IPS-20b (cell line): ENCODE measurements around the gene IQSEC1.

Experiments
- H3K27ac ChIP-seq: one replicate; pipeline ENCODE4 v1.5.1; 2013; ENCODE audit warnings: low read length
- H3K27me3 ChIP-seq: 2 replicates; pipeline ENCODE4 v1.6.1; 2013; ENCODE audit warnings: mild to moderate bottlenecking, low read length, inconsistent platforms; ENCODE audit not compliant: insufficient read depth
- H3K36me3 ChIP-seq: 2 replicates; pipeline ENCODE4 v1.6.1; 2013; ENCODE audit warnings: low read depth, mild to moderate bottlenecking, inconsistent platforms, low read length, moderate library complexity; ENCODE audit not compliant: insufficient read depth
- H3K4me1 ChIP-seq: 2 replicates; pipeline ENCODE4 v1.6.1; 2013; ENCODE audit warnings: mild to moderate bottlenecking, control low read depth, inconsistent platforms, low read length, moderate library complexity; ENCODE audit not compliant: insufficient read depth
- H3K4me3 ChIP-seq: 2 replicates; pipeline ENCODE4 v1.5.1; 2013; ENCODE audit warnings: mild to moderate bottlenecking, low read length, inconsistent platforms
- H3K9ac ChIP-seq: 2 replicates; pipeline ENCODE4 v1.6.1; 2013; ENCODE audit warnings: low read depth, mild to moderate bottlenecking, inconsistent platforms, low read length, moderate library complexity
- H3K9me3 ChIP-seq: 2 replicates; pipeline ENCODE4 v1.6.1; 2013; ENCODE audit warnings: mild to moderate bottlenecking, low read depth, low read length, inconsistent platforms; ENCODE audit not compliant: insufficient read depth

Gene IQSEC1

DNA sequence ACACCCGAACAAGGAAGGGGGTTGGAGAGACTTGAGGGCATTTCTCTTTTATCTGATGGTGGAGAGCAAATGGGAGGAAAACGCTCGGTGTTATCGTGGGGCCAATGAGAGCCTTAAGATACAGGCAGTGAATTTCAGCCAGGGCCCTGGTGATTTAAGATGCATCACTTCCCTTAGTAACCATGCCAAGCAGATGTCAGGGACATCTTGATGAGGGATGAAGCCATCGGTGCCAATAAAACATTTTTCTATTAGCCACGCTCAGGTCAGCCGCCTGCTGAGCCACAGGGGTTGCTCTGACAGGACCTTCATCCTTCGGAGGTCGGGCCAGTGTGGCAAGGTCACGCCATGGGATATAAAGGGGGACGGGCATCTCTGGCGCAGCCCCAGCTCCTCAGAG lies 10.6 kb downstream of the IQSEC1 start:
- H3K9me3 ChIP-seq = no peaks in the 10 kb centered on the region
- no peaks in the 10 kb centered on the region for H3K27me3 ChIP-seq
- no peaks in the 10 kb centered on the region for H3K36me3 ChIP-seq
- no peak overlapping the region for H3K27ac ChIP-seq
- H3K4me3 ChIP-seq = no peak overlapping the region
- no peaks in the 10 kb centered on the region for H3K4me1 ChIP-seq
- H3K9ac ChIP-seq = no peak overlapping the region

DNA sequence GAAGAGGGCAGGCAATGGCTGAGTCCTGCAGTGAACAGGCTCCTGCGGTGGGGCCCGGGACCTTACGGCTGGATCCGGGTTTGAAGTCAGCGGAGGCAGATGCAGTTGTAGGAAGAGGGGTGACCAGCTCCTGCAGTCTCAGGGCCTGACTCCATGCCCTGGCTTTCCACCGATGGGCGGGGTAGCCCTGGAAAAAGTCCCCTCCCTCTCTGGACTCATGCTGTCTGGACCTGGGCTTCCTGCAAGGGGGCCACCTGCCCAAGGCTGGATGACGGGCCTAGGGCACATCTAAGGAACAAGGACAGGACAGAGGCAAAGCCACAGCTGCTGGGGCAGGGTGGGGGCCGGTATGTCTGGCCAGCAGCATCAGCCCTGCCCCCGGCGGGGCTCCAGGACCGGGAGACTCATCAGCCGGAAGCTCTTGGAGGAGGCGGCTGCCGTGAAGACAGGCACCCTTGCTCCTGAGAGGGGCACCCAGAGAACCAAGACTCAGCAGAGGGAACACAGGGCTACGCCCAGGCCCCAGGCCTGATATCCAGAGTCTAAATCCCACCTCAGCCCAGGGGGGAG lies 12.8 kb downstream of the IQSEC1 start:
- Histone ChIP-seq H3K4me1 (no peaks in the 10 kb centered on the region), H3K9ac (no peak overlapping the region), H3K9me3 (no peaks in the 10 kb centered on the region), H3K27me3 (no peaks in the 10 kb centered on the region), H3K27ac (no peak overlapping the region), H3K36me3 (no peaks in the 10 kb centered on the region), H3K4me3 (no peak overlapping the region)

DNA sequence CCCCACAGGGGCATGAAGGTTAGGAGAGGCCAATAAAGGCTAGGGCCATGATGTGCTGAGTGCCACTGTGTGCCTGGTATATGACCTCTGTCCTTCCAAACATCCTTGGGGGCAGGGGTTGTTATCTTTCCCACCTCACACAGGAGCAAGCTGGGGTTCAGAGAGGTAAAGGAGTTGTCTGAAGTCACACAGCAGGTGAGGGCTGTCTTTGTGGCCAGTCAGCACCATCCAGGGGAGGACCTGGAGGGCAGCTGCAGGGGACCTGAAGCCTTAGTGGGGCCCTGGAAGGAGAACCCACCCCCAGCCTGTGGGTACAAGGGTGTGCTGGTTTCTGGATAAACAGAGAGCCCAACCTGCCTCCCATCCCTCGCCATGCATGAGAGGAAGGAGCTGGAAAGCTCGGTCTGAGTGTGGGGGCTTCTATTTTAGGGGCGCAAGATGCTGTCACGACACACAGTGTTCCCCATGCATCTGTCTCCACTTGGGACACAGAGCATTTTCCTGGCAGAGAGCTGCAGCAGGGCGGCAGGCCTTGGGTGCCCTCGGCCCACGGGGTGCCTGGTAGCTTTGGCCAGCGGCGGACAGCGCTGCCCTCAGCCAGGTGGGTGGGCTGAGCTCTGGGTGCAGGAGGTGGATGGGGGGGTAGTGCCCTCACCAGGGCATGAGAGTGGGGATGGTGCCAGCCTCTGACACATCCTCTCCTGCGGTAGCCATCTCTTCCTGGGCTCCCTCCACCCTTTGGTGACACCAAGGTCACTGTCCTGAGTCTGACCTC lies 14.7 kb downstream of the IQSEC1 start:
- no peaks in the 10 kb centered on the region for H3K27me3 ChIP-seq
- H3K9me3 ChIP-seq = no peaks in the 10 kb centered on the region
- H3K4me1 ChIP-seq = no peaks in the 10 kb centered on the region
- H3K9ac ChIP-seq = no peak overlapping the region
- H3K36me3 ChIP-seq = no peaks in the 10 kb centered on the region
- H3K4me3 ChIP-seq = no peak overlapping the region
- no peak overlapping the region for H3K27ac ChIP-seq

DNA sequence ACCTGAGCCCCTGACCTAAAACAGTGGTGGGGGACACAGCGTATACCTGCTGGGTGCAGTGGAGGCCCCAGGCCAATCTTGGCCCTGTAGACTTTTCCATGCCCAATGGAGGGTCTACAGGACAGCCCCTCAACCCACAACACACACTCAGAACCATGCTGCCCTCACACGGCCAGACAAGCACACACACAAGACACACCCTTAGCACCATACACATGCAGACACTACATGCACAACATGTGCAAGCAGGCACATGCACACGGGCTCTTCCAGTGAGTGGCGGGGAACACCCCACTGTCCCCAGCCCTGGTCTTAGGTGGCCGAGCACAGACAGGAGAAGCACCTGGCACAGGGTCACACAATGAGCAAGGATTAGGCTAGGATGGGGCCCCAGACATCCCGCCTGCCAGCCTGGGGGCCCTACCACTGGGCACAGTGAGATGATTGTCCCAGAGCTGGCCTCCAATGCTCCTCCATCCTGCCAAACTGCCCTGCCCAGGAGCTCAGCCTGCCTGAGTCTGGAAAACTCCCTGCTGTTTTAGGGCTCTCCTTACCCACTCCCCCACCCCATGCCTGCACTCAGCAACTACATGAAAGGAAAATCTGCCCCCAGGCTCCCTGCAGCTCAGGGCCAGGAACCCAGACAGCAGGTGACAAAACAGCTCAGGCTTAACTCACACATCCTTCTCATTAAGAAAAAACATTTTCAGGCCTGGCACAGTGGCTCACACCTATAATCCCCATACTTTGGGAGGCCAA lies 15.8 kb downstream of the IQSEC1 start:
- no peaks in the 10 kb centered on the region for H3K36me3 ChIP-seq
- H3K4me3 ChIP-seq = no peak overlapping the region

DNA sequence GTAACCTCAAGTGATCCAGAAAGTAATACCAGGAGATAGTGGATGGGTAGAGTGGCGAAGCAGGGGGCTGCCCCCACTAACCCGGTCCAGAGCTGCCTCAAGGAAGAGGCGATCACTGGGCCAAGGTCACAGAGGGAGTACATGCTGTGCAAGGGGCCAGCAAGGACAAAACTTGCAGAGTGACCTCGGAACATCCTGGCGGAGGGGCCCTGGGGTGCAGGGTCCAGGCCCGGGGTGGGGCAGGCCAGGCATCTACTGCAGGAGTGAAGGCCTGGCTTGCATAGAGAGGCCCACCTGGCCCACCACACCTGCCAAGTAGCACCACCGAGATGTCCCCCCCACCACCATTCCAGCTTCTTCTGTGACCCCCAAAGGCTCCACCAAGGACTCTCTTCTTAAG lies 17.6 kb downstream of the IQSEC1 start:
- Histone ChIP-seq H3K9me3 (no peaks in the 10 kb centered on the region), H3K27me3 (no peaks in the 10 kb centered on the region), H3K9ac (no peak overlapping the region)

More for the DNA sequence above, 15.8 kb downstream of the IQSEC1 start:
- H3K9me3 ChIP-seq = no peaks in the 10 kb centered on the region
- H3K27me3 ChIP-seq = no peaks in the 10 kb centered on the region
- no peaks in the 10 kb centered on the region for H3K4me1 ChIP-seq
- H3K27ac ChIP-seq = no peak overlapping the region
- H3K9ac ChIP-seq = no peak overlapping the region

DNA sequence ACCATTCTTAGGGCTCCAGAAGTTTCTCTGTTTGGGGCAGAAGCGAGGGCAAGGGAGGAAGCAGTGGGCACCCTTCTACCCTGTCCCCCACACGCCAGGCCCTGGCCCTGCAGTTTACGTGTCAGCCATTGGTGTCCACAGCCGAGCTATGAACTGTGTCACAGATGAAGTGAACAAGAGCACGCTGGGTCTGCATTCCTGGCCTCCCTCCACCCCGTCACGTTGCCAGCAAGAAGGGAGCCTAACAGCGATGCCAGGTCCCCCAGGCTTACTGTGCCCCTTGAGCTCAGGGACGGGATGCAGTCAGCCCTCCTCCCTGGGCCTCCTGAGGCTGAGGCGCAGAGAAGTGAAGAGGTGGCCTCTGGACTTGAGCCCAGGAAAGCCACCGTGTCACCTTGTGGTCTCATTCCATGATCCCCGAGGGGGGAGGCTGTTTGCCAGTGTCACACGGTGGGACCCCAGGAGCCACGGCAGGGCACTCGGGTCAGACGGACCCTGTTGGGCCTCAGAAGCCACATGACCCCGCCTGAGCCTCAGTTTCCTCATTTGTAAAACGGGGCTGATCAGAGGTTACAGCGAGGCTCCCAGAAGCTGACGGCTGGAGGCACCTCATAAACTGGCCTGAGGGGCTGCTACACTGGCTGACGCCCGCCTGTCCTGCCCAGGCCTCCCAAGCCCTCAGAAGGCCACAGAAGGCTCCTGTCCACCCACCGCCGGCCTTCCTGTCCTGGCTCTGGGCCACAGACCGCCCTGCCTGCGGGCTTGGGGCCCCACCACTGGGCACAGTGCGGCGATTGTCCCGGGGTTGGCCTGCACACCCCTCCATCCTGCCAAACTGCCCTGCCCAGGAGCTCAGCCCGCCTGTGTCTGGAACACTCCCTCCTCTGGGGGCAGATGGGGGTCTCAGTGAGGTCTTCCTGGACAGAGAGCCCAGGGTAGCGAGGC lies 18.6 kb downstream of the IQSEC1 start:
- Histone ChIP-seq H3K27ac (no peak overlapping the region), H3K9me3 (no peaks in the 10 kb centered on the region), H3K9ac (no peak overlapping the region), H3K4me1 (0 out of 2 replicates have a peak, but pooled peaks cover 4% of the 10 kb centered on the region), H3K36me3 (no peaks in the 10 kb centered on the region), H3K27me3 (no peaks in the 10 kb centered on the region), H3K4me3 (no peak overlapping the region)

More for the DNA sequence above, 17.6 kb downstream of the IQSEC1 start:
- Histone ChIP-seq H3K36me3 (no peaks in the 10 kb centered on the region), H3K4me1 (0 out of 2 replicates have a peak, but pooled peaks cover 4% of the 10 kb centered on the region), H3K4me3 (no peak overlapping the region), H3K27ac (no peak overlapping the region)

DNA sequence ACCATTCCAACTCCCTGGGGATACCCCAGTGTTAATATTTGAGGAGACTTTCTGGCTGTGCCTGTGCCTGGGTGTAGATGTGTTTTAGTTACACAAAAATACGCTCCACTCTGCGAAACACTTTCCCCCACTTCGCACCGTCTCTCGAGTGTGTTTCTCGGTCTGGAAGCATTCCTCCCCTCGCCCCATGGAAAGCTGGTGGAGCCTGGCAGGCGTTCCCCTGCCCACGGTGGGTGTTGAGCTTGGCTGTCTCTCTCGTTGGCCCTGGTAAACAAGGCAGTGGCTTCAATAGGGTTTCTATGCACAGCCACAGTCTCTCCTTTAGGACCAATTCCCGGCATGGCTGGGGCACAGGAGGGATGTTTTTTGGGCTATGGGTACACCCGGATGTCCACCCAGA lies 19.3 kb downstream of the IQSEC1 start:
- Histone ChIP-seq H3K36me3 (no peaks in the 10 kb centered on the region), H3K27ac (no peak overlapping the region), H3K4me3 (no peak overlapping the region), H3K9ac (no peak overlapping the region), H3K27me3 (no peaks in the 10 kb centered on the region), H3K4me1 (0 out of 2 replicates have a peak, but pooled peaks cover 4% of the 10 kb centered on the region), H3K9me3 (no peaks in the 10 kb centered on the region)

DNA sequence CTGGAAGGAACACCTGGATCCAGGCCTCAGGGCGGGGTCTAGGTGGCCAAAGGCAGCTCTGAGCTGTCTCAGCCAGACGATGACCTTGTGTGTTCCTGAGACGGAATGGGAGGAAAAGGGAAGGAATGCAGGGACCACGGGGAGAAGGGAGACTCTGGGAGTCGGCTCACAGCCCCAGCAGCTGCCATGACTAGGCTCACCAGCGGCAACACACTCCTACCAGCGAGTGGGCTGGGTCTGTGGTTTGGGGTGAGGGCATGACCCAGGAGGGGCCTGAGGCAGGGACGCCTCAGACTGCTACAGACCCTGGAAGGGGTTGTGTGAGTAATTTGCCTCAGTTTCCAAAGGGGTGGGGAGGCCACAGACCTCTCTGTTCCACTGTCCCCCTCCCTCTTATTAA lies 19.8 kb downstream of the IQSEC1 start:
- 0 out of 2 replicates have a peak, but pooled peaks cover 4% of the 10 kb centered on the region for H3K4me1 ChIP-seq
- H3K9ac ChIP-seq = no peak overlapping the region
- no peaks in the 10 kb centered on the region for H3K27me3 ChIP-seq
- no peaks in the 10 kb centered on the region for H3K9me3 ChIP-seq
- H3K4me3 ChIP-seq = no peak overlapping the region
- no peak overlapping the region for H3K27ac ChIP-seq
- H3K36me3 ChIP-seq = no peaks in the 10 kb centered on the region

DNA sequence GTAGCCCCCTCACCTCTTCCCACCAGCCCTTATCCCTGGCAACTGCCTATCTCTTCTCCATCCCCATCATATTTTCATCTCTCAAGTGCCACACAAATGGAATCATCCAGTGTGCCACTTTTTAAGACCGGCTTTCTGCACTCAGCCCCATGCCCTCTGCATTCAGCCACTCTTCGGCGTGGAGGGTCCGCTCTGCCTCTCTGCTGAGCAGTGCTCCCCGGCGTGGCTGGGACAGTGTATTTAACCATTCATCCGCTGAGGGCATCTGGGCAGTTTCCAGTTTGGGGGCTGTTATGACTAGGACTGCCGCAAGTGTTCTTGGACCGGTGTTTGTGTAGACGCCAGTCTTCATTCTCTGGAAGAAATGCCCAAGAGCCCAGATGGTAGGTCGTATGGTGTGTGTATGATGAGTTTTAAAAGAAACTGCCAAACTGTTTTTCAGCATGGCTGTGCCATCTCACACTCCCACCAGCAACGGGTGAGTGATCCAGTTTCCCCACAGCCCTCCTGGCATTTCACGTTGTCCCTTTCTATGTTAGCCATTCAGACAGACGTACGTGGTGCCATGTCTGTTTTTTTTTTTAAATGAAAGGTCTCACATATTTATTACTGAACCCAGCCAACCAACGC lies 20.9 kb downstream of the IQSEC1 start:
- no peak overlapping the region for H3K27ac ChIP-seq
- no peak overlapping the region for H3K4me3 ChIP-seq
- H3K27me3 ChIP-seq = no peaks in the 10 kb centered on the region
- H3K9me3 ChIP-seq = no peaks in the 10 kb centered on the region
- H3K9ac ChIP-seq = no peak overlapping the region
- H3K4me1 ChIP-seq = 0 out of 2 replicates have a peak, but pooled peaks cover 4% of the 10 kb centered on the region
- no peaks in the 10 kb centered on the region for H3K36me3 ChIP-seq

DNA sequence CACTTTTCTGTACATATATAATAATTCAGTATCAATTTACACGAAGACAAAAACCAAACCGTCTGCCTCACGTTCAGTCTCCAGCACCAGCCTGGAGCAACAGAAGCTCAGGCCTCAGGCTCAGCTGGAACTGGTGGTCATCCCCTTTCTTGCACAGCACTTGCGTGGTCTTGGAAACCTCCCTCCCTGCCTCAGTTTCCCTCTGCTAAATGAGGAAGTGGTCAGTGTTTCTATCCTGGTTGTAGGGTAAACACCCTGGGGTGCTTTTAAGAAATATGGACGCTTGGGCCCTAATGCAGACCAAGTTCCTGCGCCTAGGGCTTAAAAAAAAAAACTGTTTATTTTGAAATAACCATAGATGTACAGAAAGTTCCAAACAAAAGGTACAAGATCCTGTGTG lies 21.6 kb downstream of the IQSEC1 start:
- no peak overlapping the region; the same call in 1 of the 2 replicates for H3K9ac ChIP-seq

More for the DNA sequence above, 21.6 kb downstream of the IQSEC1 start:
- Histone ChIP-seq H3K9me3 (no peaks in the 10 kb centered on the region), H3K4me1 (0 out of 2 replicates have a peak, but pooled peaks cover 4% of the 10 kb centered on the region), H3K27me3 (no peaks in the 10 kb centered on the region), H3K27ac (no peak overlapping the region), H3K4me3 (no peak overlapping the region), H3K36me3 (no peaks in the 10 kb centered on the region)
